GM12891 (cell line): ENCODE results near the gene RASIP1.
"Not testable (repeated sequence)": the region's sequence is repeated elsewhere in the genome, so short reads cannot be mapped to it uniquely, and the experiment has no call there.

Experiments
- PAX5 ChIP-seq: IDR thresholded peaks from 2 replicates; pipeline ENCODE4 v1.6.1; 2011; ENCODE audit warnings: low read length, moderate library complexity, mild to moderate bottlenecking; ENCODE audit not compliant: insufficient read depth, severe bottlenecking
- POLR2A ChIP-seq: IDR thresholded peaks from 2 replicates; pipeline ENCODE4 v1.6.1; 2011; ENCODE audit warnings: low read depth, low read length, control low read depth
- POLR2AphosphoS5 ChIP-seq: IDR thresholded peaks from 2 replicates; pipeline ENCODE4 v1.6.1; 2011; ENCODE audit warnings: low read depth, low read length, control low read depth
- POU2F2 ChIP-seq: IDR thresholded peaks from 2 replicates; pipeline ENCODE4 v1.6.1; 2011; ENCODE audit warnings: low read depth, mild to moderate bottlenecking, control low read depth, low read length, moderate library complexity
- SPI1 ChIP-seq: IDR thresholded peaks from 2 replicates; pipeline ENCODE4 v1.6.1; 2011; ENCODE audit warnings: low read depth, low read length, control low read depth
- TAF1 ChIP-seq: IDR thresholded peaks from 2 replicates; pipeline ENCODE4 v1.6.1; 2011; ENCODE audit warnings: low read depth, low read length, control low read depth

DNA sequence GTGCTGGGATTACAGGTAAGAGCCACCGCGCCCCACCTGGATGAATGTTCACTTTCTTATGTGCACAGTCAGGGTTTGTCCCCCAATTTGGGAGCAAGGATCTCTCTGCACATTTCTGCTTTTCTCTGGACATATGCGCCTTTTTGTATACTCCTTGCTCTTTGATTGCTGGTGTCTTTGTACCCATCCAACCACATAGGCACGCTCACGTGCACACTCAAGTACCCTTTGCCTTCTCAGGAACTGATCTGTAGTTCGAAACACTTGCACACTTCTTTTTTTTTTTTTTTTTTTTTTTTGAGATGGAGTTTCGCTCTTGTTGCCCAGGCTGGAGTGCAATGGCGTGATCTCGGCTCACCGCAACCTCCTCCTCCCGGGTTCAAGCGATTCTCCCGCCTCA is 22.3 kb downstream of the RASIP1 start:
- not testable (repeated sequence) for TF ChIP-seq TAF1, POLR2A, POU2F2, POLR2AphosphoS5, SPI1, PAX5
